Activated CD8-positive, alpha-beta memory T cell treated with anti-CD3 and anti-CD28 coated beads, Interleukin-2, amount 50 U/mL, for 4 hours (primary cell): ENCODE measurements around the gene ACOX1.

ENCODE experiments used
- DNase-seq: peaks from one replicate; pipeline ENCODE4 v3.0.0-alpha.2; 2020

ACOX1 gene

GRCh38 chr17:76008208-76008607 lies 29.2 kb upstream of the ACOX1 start:
- no peak for DNase-seq

- DNase-seq, result no peak
Observed at GRCh38 chr17:76007850-76008165, 28.8 kb upstream of the ACOX1 start.

GRCh38 chr17:76007131-76007849 lies 28.3 kb upstream of the ACOX1 start:
- no peak for DNase-seq

- DNase-seq, result peak; percentile 82
Observed at GRCh38 chr17:76005263-76006149, 26.5 kb upstream of the ACOX1 start.

- DNase-seq, result no peak
Observed at GRCh38 chr17:76004750-76005262, 25.8 kb upstream of the ACOX1 start.

GRCh38 chr17:76003915-76004314 lies 24.9 kb upstream of the ACOX1 start:
- DNase-seq, result no peak

GRCh38 chr17:76002100-76002499 lies 23.1 kb upstream of the ACOX1 start:
- no peak for DNase-seq

- DNase-seq, result no peak
Observed at GRCh38 chr17:76000755-76001521, 22.0 kb upstream of the ACOX1 start, which contains the start of gene CDK3. Gene CDK3, plus strand, starts transcription at chr17:76000855. Its CDS starts 571 bp downstream, at chr17:76001426.

GRCh38 chr17:76000016-76000754 lies 21.2 kb upstream of the ACOX1 start:
- peak; percentile 62 for DNase-seq

- no peak for DNase-seq
Observed at GRCh38 chr17:75998327-75998795, 19.4 kb upstream of the ACOX1 start.

GRCh38 chr17:75996665-75997590 lies 18.0 kb upstream of the ACOX1 start:
- no peak for DNase-seq

- DNase-seq, result no peak
Observed at GRCh38 chr17:75995385-75995925, 16.5 kb upstream of the ACOX1 start.

- DNase-seq, result no peak
Observed at GRCh38 chr17:75994802-75995370, 15.9 kb upstream of the ACOX1 start.

GRCh38 chr17:75991396-75991795 lies 12.4 kb upstream of the ACOX1 start:
- DNase-seq, result no peak

GRCh38 chr17:75987041-75987440 lies 8.1 kb upstream of the ACOX1 start:
- no peak for DNase-seq

- no peak for DNase-seq
Observed at GRCh38 chr17:75985986-75986385, 7.0 kb upstream of the ACOX1 start.

GRCh38 chr17:75983501-75984181 lies 4.7 kb upstream of the ACOX1 start:
- no peak for DNase-seq

GRCh38 chr17:75981019-75981615 lies 2.2 kb upstream of the ACOX1 start:
- DNase-seq, result no peak
